GM19455 (cell line): ENCODE results near the gene ISG20L2.

Experiments used
- ATAC-seq: cut with Tn5 transposase; IDR thresholded peaks from one replicate; pipeline ENCODE4 v1.9.1; 2021; ENCODE audit not compliant: unreplicated experiment

The ISG20L2 gene

DNA sequence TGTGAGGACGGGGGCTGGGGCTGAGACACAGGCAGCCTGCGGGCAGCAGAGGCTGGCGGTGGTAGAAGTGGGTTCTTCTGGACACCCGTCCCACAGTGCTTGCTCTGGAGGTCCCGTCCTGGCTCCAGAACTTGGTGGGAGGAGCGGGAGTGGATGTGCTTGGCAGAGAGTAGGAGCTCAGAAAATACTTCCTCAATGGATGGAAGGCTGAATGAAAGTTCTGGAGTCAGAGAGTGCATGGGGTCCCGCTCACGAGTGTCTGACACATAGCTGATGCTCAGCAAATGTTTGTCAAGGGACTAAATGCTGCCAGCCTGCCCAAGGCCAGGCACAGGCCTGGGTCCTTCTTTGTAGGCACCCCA lies 37.9 kb downstream of the ISG20L2 start:
- no peak for ATAC-seq

DNA sequence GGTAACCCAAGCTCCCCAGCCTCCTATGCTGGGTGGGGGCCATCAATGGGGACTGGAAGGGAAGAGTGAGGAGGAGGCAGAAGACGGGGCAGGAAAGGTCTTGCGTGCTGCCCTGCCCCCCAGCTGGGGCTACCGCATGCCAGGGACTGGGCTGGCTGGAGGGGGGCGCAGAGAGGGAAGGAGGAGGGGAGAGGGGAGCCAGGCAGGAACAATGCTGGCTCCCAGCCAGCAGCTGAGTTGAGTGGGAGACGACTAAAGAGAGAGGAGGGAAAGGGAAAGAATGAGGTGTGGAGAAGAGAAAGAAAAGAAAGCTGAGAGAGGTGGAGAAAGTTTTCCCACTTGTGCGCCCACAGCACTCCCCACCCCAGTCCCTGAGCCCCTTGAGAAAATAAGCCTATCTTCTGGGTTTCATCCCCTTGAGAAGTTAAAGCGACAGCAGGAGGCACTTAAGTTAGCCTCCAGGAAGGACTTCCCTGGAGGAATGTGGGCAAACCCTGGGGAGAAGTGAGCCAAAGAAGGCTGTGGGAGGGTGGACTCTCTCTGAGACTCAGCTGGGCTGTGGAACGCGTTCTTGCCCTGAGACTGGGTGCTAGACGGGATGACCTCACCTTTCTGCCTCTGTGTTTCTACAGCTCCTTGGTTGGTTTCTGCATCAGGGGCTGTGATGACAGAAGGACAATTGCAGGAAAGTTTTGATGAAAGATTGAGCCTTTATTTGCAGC lies 38.5 kb downstream of the ISG20L2 start:
- no peak for ATAC-seq

DNA sequence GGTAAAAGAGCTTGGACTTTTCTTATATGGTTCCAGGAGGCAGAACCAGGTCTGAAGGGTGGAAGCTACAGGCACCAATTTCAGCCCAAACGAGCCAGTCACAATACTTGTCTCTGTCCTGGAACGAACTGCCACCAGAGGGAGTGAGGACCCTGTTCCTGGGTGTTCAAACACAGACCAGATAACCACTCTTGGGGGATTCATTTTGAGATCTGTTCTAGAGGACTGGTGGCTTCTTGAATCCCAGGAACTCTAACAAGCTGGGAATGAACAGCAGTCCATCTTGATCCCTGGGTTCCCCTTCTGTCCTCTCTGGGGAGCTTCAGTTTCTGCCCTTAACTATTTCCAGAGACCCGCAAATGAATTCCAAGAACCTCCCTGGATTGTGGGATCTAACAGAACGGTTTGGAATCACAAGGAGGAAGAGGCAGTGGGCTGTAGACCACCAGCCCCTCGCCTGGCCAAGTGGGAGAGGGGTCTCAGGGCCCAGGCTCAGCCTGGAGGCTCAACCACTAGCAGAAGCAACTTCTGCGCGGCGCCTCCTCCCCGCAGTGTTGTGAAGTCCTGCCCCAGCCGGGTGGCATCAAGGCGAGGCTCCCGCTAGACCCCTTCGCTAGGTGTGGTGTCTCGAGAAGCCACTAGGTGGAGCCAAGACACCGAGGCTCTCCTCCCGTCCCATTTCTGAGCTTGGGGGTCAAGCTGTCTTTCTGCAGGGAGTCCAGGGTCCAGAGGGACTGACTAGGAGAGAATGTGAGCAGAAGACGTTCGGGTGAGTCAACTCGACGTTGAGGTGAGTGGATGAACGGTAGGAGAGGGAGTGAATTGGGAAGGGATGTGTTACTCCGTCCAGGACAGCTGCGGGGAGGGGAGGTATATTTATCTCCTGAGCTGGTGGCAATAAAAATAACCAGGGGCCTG lies 39.3 kb downstream of the ISG20L2 start:
- no peak for ATAC-seq

DNA sequence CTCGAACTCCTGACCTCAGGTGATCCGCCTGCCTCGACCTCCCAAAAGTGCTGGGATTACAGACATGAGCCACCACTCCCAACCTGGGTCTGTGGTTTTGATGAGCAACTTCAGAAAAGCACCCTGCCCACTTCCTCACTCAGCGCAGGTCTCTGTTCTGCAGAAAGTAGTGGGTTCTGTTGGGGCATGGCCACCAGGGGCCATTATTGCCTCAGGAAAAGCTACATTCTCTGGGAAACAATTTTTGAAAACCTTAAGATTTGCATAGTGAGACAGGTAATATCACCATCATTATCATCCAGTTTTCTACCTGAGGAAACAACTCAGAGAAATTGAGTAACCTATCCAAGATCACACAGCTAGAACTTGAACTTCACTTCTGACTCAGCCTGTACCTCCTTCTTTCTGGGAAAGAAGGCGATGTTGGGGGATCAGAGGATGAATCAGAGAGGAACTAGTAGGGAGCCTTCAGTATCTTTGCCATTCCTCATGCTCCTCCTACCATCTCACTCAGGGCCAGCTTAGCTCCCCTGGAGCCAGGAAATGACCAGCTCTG lies 44.3 kb downstream of the ISG20L2 start:
- no peak for ATAC-seq

DNA sequence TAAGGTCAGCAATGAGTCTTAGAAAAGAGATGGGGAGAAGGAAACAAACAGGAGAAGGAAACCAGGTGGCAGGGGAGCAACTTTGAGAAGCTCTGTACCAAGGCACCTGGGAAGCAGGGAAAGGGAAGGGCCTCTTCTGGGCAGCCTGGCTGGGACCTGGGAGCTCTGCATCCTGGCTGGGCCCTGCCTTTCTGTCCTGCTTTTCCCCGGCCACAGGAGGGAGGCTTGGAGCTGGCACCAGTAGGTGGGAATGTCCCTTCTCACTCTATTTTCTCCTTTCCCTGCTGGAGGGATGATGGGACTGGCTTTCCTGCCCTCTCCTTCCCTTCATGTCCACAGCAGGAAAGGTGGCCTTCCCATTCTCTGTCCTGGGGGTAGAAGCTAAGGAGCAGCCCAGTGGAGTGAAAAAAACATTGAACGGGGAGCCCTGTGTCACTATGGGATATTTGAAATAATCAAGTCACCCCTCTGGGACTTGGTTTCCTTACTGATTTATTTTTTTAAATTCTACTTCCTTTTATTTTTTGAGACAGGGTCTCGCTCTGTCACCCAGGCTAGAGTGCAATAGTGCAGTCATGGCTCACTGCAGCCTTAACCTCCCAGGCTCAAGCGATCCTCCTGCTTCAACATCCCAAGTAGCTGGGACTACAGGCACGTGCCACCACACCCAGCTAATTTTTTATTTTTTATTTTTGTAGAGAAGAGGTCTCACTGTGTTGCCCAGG lies 46.2 kb downstream of the ISG20L2 start:
- ATAC-seq, result no peak

DNA sequence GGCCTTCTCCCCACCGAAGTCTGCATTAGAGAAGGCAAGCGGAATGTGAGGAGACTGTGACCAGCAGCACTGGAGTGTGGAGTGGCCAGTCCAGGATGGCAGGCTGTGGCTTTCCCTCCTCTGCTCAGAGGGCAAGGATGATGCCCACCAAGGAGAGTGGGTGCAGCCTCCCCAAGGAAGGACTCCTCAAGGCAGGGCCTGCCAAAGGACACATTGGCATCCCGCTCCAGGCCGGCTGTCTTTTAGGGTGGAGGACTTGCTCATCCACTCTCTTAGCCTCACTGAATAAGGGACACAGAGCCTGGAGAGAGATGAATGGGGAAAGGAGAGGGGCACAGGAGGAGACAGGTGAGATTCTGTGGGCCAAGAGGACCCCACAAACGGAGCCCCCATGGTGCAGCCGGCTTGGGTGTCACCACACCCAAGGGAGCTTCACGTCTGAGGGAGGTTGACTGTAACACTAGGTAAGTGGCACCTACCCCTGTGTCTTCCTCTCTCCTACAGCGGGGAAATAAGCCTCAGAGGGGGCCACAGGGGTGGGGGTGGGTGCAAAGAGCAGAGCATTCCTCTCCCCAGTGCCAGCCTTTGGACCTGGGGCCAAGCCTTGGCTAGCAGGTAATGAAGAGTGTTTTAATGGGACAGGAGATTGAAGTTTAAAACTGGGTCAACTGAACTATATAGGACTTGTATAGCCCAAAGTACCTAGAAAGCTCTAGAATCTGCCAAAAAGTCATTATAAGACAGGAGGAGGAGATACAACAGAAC lies 47.2 kb downstream of the ISG20L2 start:
- no peak for ATAC-seq

DNA sequence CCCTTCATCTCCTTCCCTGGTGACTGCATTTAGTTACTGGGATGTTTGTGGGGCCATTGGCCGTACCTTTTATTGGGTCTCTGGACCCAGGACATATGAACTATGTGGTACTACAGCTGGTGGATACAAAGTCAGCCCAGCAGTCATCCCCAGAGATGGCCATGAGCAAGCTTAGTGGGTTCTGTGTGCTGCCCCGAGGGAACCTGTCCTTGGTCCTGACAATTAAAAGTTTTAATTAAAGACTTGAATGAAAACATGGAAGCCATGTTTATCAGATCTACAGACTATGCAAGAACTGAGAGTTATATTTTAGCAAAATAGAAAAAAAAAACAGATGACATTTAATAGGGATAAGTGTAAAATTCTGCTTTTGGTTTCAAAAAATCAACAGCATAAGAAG lies 48.5 kb downstream of the ISG20L2 start:
- no peak for ATAC-seq

DNA sequence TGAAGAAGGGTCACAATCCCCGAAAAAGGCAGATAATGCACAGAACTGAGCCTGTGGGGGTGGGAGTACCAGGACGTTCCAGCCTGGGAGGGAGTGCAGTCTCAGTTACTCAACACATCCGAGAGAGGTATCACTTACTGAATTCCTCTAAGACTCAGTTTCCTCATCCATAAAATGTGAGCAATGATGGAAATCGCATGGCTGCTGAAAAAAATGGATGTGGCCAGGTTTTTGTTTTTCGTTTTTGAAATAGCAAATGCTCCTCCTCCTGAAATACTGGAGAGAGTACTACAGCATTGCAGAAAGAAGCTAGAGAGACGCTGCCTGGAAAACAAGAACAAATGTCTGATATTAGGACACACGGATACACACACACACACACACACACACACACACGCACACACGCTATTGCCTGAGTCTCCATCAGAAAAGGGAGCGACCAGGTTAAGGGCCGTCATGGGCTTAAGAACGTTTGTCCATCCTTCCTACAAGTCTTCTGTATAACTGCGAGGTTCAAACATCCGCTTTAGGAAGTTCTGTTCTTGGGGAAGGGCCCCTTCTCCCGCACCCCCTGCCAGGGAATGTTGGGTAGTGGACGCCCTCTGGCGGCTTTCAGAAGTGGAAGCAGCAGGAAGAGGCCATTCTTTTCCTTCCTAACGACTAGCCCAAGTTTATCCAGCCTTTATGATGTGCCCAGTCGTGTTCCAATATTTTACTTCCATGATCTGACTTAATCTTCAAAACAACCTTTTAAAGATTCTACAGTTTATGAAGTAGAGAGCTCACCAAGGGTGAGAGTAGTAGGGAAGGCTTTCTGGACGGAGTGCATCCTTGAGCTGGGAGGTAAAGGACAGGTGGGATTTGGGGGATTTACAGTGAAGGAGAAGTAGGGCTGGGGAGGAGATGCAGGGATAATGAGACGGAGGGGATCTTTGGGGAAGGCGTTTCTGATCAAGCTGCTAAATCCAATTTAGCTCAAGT lies 50.7 kb downstream of the ISG20L2 start:
- no peak for ATAC-seq

DNA sequence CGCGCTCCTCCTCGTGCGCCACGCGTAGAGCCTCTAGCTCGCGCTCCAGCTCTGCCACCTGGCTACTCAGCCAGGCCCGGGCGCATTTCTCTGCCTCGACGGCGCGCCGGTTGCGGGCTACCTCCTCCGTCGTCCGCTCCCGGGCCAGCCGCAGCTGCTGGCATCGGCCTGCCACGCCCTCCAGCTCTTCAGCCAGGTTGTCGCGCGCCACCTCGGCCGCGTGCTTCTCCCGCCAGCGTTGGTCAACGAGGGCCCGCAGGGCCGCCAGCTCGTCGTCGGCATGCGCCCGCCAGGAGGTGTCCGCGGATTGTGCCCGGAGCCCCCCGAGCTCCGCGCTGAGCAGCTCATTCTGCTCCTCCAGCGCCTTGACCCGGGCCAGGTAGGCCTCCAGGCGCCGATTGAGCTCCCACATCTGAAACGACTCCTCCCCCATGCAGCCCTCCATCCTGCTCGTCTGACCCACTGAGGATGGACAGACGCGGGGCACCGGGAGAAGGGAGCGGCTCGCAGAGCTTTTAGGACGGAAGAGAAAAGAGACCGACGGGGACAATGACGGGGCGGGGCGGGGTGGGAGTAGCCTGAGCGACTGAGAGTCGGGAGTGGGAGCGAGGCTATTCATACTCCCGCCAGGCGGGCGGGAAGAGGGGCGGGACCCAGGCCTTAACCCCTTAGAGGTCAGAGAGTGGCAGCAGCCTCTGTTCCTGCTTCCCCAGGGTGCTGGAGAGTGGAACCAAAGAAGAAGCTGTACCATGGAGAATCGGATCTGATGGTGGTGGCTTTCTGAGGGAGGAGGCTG lies 51.5 kb downstream of the ISG20L2 start, which contains the start of gene NES:
Gene NES, minus strand, starts transcription at position 588 of the 796 bp plus-strand sequence. Its CDS starts 143 bp downstream, at position 445.
- no peak for ATAC-seq

DNA sequence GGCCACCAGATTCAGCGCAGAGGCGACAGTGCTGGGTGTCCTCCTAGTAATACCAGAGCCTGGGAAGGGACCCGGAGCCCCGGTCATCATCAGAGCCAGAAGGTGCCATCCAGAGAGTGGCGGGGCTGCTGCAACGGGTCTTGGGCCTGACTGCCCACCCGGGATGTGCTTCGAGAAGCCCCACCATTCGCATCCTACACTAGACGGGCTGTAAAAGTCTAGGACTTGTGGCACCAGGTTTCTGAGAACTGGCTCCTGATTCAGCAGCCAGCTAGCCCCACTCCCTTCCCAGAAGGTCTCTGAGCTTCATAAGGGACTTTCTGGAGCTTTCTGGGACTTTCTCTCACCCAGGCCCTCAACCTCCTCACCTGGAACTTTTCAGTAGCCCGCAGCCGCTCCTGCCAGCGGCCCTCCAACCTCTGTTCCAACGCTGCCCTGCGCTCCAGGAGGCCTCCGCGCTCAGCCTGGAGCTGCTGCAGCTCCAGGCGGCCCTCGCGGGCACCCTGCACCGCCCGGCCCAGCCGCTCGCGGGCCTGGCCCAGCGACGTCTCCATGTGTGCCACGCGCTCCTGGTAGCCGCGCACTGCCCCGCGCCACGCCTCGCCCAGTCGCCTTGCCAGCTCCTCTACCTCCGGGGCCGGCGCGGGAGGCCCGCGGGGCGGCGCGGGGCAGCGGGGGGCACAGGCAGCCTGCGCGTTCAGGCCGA lies 52.3 kb downstream of the ISG20L2 start:
- ATAC-seq, result no peak

DNA sequence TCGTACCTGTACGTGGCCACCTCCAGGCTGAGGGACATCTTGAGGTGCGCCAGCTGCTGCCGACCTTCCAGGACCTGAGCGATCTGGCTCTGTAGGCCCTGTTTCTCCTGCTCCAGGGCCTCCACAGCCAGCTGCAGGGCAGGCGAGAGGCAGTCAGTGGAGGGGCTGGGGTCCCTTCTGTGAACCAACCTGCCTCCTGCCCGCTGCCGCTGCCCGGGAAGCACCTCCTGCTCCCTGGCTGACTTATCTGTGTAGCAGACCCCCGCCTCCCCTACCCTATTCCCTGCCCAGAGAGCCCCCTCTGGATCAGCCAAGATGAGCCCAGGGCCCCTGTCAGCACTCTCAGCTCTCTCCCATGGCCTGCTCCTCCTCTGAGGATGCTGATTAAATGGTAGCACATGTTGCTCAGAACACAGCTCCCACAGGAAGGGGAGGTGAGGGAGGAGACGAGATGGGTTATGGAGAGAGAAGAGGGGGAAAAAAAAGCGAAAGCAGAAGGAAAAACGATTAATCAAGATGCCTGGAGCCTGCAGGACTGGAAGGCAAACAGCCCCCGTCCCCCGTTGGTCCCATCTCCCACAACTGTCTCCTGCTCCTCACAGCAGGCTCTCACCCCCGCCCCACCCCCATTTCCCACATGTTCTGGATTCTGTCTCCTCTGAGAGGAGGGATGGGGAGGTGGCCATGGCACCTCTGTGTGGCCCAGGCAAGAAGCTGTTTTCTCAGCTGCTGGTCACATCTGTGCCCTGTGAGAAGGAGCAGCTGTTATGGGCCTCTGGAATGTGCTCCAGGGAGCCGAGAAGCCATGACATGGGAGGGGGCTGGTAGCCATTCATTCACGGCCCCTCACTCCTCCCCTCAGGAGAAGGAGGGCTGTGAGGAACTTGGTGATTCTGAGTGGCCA lies 53.1 kb downstream of the ISG20L2 start:
- ATAC-seq, result no peak

DNA sequence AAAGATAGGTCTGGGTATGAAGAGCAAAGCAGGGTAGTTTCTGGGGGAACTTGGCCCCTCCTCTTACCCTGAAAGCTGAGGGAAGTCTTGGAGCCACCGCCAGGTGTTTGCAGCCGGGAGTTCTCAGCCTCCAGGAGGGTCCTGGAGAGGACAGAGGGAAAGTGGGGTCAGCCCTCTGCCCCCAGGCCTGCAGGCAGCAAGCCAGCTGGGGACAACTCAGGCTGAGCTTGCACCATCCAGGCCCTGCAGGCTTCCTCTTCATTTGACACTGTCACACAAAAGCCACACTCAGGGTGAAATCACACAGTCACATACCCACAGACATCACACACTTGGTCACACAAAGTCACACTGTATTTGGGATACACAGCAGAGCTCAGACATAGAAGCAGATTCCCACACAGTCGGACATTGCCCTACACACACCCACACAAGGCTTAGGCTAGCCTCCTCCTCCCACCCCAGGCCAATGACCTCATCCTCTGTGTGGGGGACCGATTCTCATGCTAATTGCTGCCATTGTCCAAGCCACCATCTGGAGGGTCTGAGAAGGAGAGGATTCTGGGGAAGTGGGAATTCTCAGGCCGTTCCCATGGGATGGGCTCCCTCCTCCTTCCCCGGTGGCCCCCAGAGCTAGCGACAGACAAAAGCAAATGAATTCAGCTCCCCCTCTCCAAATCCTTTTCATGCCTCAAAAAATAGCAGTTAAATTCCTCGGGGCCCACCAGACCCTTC lies 55.0 kb downstream of the ISG20L2 start:
- ATAC-seq, result no peak
